K562 (cell line): Measurements from ENCODE around the gene PFN3. TPM values are rescaled to one million over a fixed set of nuclear protein-coding genes. Genes with fewer than 3 reads are reported as not detected.

Experiments used
- DNMT1 ChIP-seq: fragments of 450-650 bp; IDR thresholded peaks from 2 replicates; pipeline ENCODE4 v1.6.1; 2016; ENCODE audit warnings: antibody characterized with exemption, mild to moderate bottlenecking
- E2F1 ChIP-seq: sonication (generic); formaldehyde crosslinking; IDR thresholded peaks from 2 replicates; pipeline ENCODE4 v1.8.1; 2023; ENCODE audit warnings: mild to moderate bottlenecking, missing genetic modification reagents, moderate library complexity
- EP400 ChIP-seq: fragments of 450-650 bp; IDR thresholded peaks from 2 replicates; pipeline ENCODE4 v1.6.1; 2017; ENCODE audit warnings: antibody characterized with exemption, mild to moderate bottlenecking, moderate library complexity
- ETS2 ChIP-seq: IDR thresholded peaks from 2 replicates; pipeline ENCODE4 v1.6.1; 2016; ENCODE audit warnings: borderline replicate concordance, missing genetic modification characterization, mild to moderate bottlenecking, moderate library complexity, missing compliant biosample characterization; ENCODE audit not compliant: poor library complexity, severe bottlenecking
- FIP1L1 ChIP-seq: fragments of 200-400 bp; formaldehyde crosslinking; IDR thresholded peaks from 2 replicates; pipeline ENCODE4 v1.6.1; 2018; ENCODE audit warnings: mild to moderate bottlenecking, low read depth, low read length; ENCODE audit not compliant: poor library complexity, severe bottlenecking
- HDGF ChIP-seq: fragments of 450-650 bp; IDR thresholded peaks from 2 replicates; pipeline ENCODE4 v1.6.1; 2016
- KLF13 ChIP-seq: fragments of 450-650 bp; IDR thresholded peaks from 2 replicates; pipeline ENCODE4 v1.6.1; 2016; ENCODE audit warnings: missing genetic modification characterization, low read depth, mild to moderate bottlenecking, missing compliant biosample characterization, moderate library complexity, borderline replicate concordance
- MAFG ChIP-seq: fragments of 450-650 bp; conservative IDR thresholded peaks from 2 replicates; pipeline ENCODE4 v1.6.1; 2016; ENCODE audit warnings: missing genetic modification characterization, missing compliant biosample characterization
- NFIX ChIP-seq: fragments of 250-450 bp; sonication (Bioruptor Pico); IDR thresholded peaks from 2 replicates; pipeline ENCODE4 v1.4.0; 2020; ENCODE audit warnings: low read depth, mild to moderate bottlenecking, moderate library complexity
- NR2C2 ChIP-seq, 2 experiments: fragments of 200-800 bp in 1 of 2; sonication (Bioruptor generic) in 1 of 2; sonication (generic) in 1 of 2; formaldehyde crosslinking in 1 of 2; IDR thresholded peaks; 2 replicates each; pipeline versions ENCODE4 v1.6.1 to v1.8.0; 2016 to 2022; ENCODE audit warnings: mild to moderate bottlenecking in 1 of 2, missing compliant biosample characterization in 1 of 2, missing genetic modification characterization in 1 of 2, missing genetic modification reagents in 1 of 2
- PATZ1 ChIP-seq: fragments of 250-450 bp; sonication (Bioruptor Pico); IDR thresholded peaks from 2 replicates; pipeline ENCODE4 v1.5.0; 2020; ENCODE audit warnings: mild to moderate bottlenecking, borderline replicate concordance
- SRSF3 ChIP-seq: fragments of 200-400 bp; formaldehyde crosslinking; IDR thresholded peaks from 2 replicates; pipeline ENCODE4 v1.6.1; 2016; ENCODE audit warnings: mild to moderate bottlenecking, low read length, moderate library complexity; ENCODE audit not compliant: insufficient read depth
- TEAD1 ChIP-seq, 2 experiments: fragments of 450-650 bp in 1 of 2; sonication (generic) in 1 of 2; formaldehyde crosslinking; IDR thresholded peaks; 2 replicates each; pipeline versions ENCODE4 v1.4.0 to v1.8.0; 2020 to 2022; ENCODE audit warnings: mild to moderate bottlenecking in 2 of 2, missing genetic modification reagents in 1 of 2
- ZNF174 ChIP-seq: fragments of 250-450 bp; sonication (Bioruptor Pico); IDR thresholded peaks from 2 replicates; pipeline ENCODE4 v1.4.0; 2020; ENCODE audit warnings: mild to moderate bottlenecking
- ZNF384 ChIP-seq: IDR thresholded peaks from 2 replicates; pipeline ENCODE4 v1.6.1; 2012; ENCODE audit warnings: low read depth, low read length, improper control_type of control experiment
- ZNF740 ChIP-seq, 3 experiments: fragments of 200-800 bp in 1 of 3; sonication (Bioruptor generic) in 1 of 3; sonication (generic) in 1 of 3; formaldehyde crosslinking in 1 of 3; IDR thresholded peaks; 2 replicates each; pipeline versions ENCODE4 v1.6.1 to v1.8.0; 2016 to 2022; ENCODE audit warnings: mild to moderate bottlenecking in 2 of 3, missing compliant biosample characterization in 2 of 3, missing genetic modification characterization in 2 of 3, missing genetic modification reagents in 1 of 3
- ZNF785 ChIP-seq: fragments of 250-450 bp; sonication (Bioruptor Pico); IDR thresholded peaks from 2 replicates; pipeline ENCODE4 v1.4.0; 2020; ENCODE audit warnings: mild to moderate bottlenecking
- polyA plus RNA-seq, 8 experiments: library from polyadenylated mRNA; depleted of rRNA in 4 of 8; stranded (reverse) in 5 of 8; unstranded in 3 of 8; fragments of >200 nt; fragmentation: Nextera tagmentation in 2 of 8; fragmentation: Illumina TruSeq in 1 of 8; extraction: Ambion mirVana in 2 of 8; extraction: Trizol in 1 of 8; gene quantifications; 2 replicates each; pipeline versions ENCODE4 v1.2.1 to v1.2.3, GENCODE V29; 2011 to 2014; ENCODE audit warnings: inconsistent platforms in 1 of 8, missing spikeins in 1 of 8
- total RNA-seq, 7 experiments: library from RNA; depleted of rRNA in 6 of 7; stranded (reverse); fragments of >200 nt in 6 of 7; fragmentation: Illumina TruSeq in 2 of 7; extraction: Trizol in 2 of 7; gene quantifications; 2 replicates each; pipeline versions ENCODE4 v1.2.1 to v1.2.3, GENCODE V29; 2011 to 2021; ENCODE audit warnings: low replicate concordance in 1 of 7
- TF ChIP-seq, protein P1 (sequence below): IDR thresholded peaks from 2 replicates; pipeline ENCODE4 v1.6.1; 2011; ENCODE audit not compliant: insufficient read length; ENCODE audit errors: extremely low read depth
- TF ChIP-seq, protein P2 (sequence below): fragments of 450-650 bp; formaldehyde crosslinking; IDR thresholded peaks from 2 replicates; pipeline ENCODE4 v1.4.0; 2020; ENCODE audit warnings: mild to moderate bottlenecking, moderate library complexity

The PFN3 gene
- total and polyA plus RNA-seq, 9 of the 15 experiments (the other 6 are each of a cell fraction or from before 2014, with no cell fraction given), result not detected

- TF ChIP-seq, protein P1, sequence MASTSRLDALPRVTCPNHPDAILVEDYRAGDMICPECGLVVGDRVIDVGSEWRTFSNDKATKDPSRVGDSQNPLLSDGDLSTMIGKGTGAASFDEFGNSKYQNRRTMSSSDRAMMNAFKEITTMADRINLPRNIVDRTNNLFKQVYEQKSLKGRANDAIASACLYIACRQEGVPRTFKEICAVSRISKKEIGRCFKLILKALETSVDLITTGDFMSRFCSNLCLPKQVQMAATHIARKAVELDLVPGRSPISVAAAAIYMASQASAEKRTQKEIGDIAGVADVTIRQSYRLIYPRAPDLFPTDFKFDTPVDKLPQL, result no peak
- TF ChIP-seq NFIX (CRISPR knock-in tag) (peak; percentile 99), FIP1L1 (peak; percentile 66), KLF13 (tag) (peak; percentile 85), MAFG (tag) (no peak), TEAD1 (CRISPR knock-in tag; IDR thresholded peaks at IDR 0.05) (peak in 1 of 2 experiments; percentile 80; a peak in 2 of 4 replicates), NR2C2 (CRISPR knock-in tag; IDR thresholded peaks at IDR 0.05) (no peak), NR2C2 (tag; IDR thresholded peaks at IDR 0.05) (peak; percentile 70), ETS2 (tag) (no peak), SRSF3 (no peak), ZNF785 (no peak), EP400 (peak; percentile 93), E2F1 (peak; percentile 36; the same call in 1 of the 2 replicates), ZNF740 (CRISPR knock-in tag; IDR thresholded peaks at IDR 0.05) (peak; percentile 97), ZNF740 (tag; IDR thresholded peaks at IDR 0.05) (peak in 1 of 2 experiments; percentile 89; a peak in 2 of 4 replicates), HDGF (no peak), ZNF384 (no peak), ZNF174 (no peak), PATZ1 (no peak), DNMT1 (no peak)
- TF ChIP-seq, protein P2, sequence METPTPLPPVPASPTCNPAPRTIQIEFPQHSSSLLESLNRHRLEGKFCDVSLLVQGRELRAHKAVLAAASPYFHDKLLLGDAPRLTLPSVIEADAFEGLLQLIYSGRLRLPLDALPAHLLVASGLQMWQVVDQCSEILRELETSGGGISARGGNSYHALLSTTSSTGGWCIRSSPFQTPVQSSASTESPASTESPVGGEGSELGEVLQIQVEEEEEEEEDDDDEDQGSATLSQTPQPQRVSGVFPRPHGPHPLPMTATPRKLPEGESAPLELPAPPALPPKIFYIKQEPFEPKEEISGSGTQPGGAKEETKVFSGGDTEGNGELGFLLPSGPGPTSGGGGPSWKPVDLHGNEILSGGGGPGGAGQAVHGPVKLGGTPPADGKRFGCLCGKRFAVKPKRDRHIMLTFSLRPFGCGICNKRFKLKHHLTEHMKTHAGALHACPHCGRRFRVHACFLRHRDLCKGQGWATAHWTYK (CRISPR knock-in tag), result no peak; the same call in 1 of the 2 replicates
Observed at GRCh38 chr5:177403792-177404640, 3.6 kb upstream of the PFN3 start (continued).
